ENCODE data around the gene CRYL1. TPM values are rescaled to one million over a fixed set of nuclear protein-coding genes. Genes with fewer than 3 reads are reported as not detected.

Gene CRYL1
- total RNA-seq, 1 donor from 2014 or later = 71.7 TPM

- DNase-seq (ENCODE audit: low read depth, low spot score) = no peak
These were observed 98.8 kb downstream of the CRYL1 start for GRCh38 chr13:20426766-20427448.

GRCh38 chr13:20425819-20426219 is 99.8 kb downstream of the CRYL1 start:
- DNase-seq (ENCODE audit: low read depth, low spot score) = no peak

GRCh38 chr13:20424949-20425348 is 100.7 kb downstream of the CRYL1 start:
- DNase-seq (ENCODE audit: low read depth, low spot score) = no peak

GRCh38 chr13:20424559-20424852 is 101.2 kb downstream of the CRYL1 start:
- no peak for DNase-seq (ENCODE audit: low read depth, low spot score)

- no peak for DNase-seq (ENCODE audit: low read depth, low spot score)
These were observed 103.3 kb downstream of the CRYL1 start for GRCh38 chr13:20422362-20422761.

- DNase-seq (ENCODE audit: low read depth, low spot score) = no peak
These were observed 104.7 kb downstream of the CRYL1 start for GRCh38 chr13:20420938-20421337.

GRCh38 chr13:20418953-20419352 is 106.7 kb downstream of the CRYL1 start:
- no peak for DNase-seq (ENCODE audit: low read depth, low spot score)

- no peak for DNase-seq (ENCODE audit: low read depth, low spot score)
These were observed 109.4 kb downstream of the CRYL1 start for GRCh38 chr13:20416223-20416745.

GRCh38 chr13:20415694-20416107 is 110.0 kb downstream of the CRYL1 start:
- DNase-seq (ENCODE audit: low read depth, low spot score) = no peak

- DNase-seq (ENCODE audit: low read depth, low spot score) = no peak
These were observed 110.4 kb downstream of the CRYL1 start for GRCh38 chr13:20415306-20415679.

GRCh38 chr13:20414546-20415305 is 110.9 kb downstream of the CRYL1 start:
- no peak for DNase-seq (ENCODE audit: low read depth, low spot score)

- DNase-seq (ENCODE audit: low read depth, low spot score) = no peak
These were observed 112.8 kb downstream of the CRYL1 start for GRCh38 chr13:20412691-20413355.

- no peak for DNase-seq (ENCODE audit: low read depth, low spot score)
These were observed 113.9 kb downstream of the CRYL1 start for GRCh38 chr13:20411638-20412342.

- DNase-seq (ENCODE audit: low read depth, low spot score) = no peak
These were observed 114.9 kb downstream of the CRYL1 start for GRCh38 chr13:20410726-20411125.

GRCh38 chr13:20408181-20408580 is 117.5 kb downstream of the CRYL1 start:
- DNase-seq (ENCODE audit: low read depth, low spot score) = no peak

- no peak for DNase-seq (ENCODE audit: low read depth, low spot score)
These were observed 117.9 kb downstream of the CRYL1 start for GRCh38 chr13:20407759-20408158.

- DNase-seq (ENCODE audit: low read depth, low spot score) = no peak
These were observed 120.0 kb downstream of the CRYL1 start for GRCh38 chr13:20405691-20406090.

GRCh38 chr13:20404488-20405222 is 121.0 kb downstream of the CRYL1 start:
- DNase-seq (ENCODE audit: low read depth, low spot score) = no peak

GRCh38 chr13:20403826-20404225 is 121.8 kb downstream of the CRYL1 start:
- DNase-seq (ENCODE audit: low read depth, low spot score) = no peak

- DNase-seq (ENCODE audit: low read depth, low spot score) = no peak
These were observed 122.8 kb downstream of the CRYL1 start for GRCh38 chr13:20402881-20403280.

Data from pulmonary artery endothelial cell (primary cell).